ENCODE results near the gene SPTBN4.
"Not testable (repeated sequence)": the region's sequence is repeated elsewhere in the genome, so short reads cannot be mapped to it uniquely, and the experiment has no call there.

The SPTBN4 gene

DNA sequence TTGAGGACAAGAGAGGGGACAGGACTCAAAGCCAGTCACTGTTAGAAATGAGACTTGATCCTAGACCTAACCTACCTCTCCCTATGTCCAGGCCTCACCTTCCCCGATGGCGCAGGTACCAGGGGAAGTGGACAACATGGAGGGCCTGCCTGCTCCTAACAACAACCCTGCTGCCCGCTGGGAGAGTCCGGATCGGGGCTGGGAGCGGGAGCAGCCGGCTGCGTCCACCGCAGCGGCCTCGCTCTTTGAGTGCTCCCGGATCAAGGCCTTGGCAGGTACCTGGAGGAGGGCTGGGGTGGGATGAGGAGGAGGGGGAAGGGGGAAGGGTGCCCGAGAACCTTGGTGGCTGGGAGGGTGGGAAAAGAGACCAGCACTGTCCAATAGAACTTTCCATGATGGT, 5.7 kb downstream of the SPTBN4 start:
- Histone ChIP-seq H3K27me3 (peaks cover 38% of the 10 kb centered on the region), H3K27ac (no peak overlapping the region), H3K4me3 (ENCODE audit: low read depth in 1 of 2, low read length in 1 of 2) (no peak overlapping the region), H3K9me3 (no peaks in the 10 kb centered on the region), H3K36me3 (no peaks in the 10 kb centered on the region), H3K4me1 (ENCODE audit: control insufficient read depth in 1 of 2, insufficient read depth in 1 of 2, low read depth in 1 of 2, low read length in 1 of 2) (no peaks in the 10 kb centered on the region)
- TF ChIP-seq CTCF (IDR thresholded peaks at IDR 0.05) = no peak

DNA sequence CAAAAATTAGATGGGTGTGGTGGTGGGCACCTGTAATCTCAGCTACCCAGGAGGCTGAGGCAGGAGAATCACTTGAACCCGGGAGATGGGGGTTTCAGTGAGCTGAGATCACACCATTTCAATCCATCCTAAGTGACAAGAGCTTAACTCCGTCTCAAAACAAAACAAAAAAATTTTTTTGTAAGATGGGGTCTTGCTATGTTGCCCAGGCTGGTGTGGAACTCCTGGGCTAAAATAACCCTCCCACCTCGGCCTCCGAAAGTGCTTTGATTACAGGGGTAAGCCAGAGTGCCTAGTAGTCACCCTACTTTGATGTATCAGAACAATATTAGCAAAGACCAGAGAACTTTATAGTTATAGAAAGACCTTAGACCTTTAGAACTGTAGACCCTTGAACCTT, 7.9 kb downstream of the SPTBN4 start:
- no peak for TF ChIP-seq CTCF (IDR thresholded peaks at IDR 0.05)
- Histone ChIP-seq H3K27ac (no peak overlapping the region), H3K4me3 (ENCODE audit: low read depth in 1 of 2, low read length in 1 of 2) (no peak overlapping the region), H3K36me3 (no peaks in the 10 kb centered on the region), H3K9me3 (no peaks in the 10 kb centered on the region), H3K27me3 (peaks cover 30% of the 10 kb centered on the region), H3K4me1 (ENCODE audit: control insufficient read depth in 1 of 2, insufficient read depth in 1 of 2, low read depth in 1 of 2, low read length in 1 of 2) (no peaks in the 10 kb centered on the region)

DNA sequence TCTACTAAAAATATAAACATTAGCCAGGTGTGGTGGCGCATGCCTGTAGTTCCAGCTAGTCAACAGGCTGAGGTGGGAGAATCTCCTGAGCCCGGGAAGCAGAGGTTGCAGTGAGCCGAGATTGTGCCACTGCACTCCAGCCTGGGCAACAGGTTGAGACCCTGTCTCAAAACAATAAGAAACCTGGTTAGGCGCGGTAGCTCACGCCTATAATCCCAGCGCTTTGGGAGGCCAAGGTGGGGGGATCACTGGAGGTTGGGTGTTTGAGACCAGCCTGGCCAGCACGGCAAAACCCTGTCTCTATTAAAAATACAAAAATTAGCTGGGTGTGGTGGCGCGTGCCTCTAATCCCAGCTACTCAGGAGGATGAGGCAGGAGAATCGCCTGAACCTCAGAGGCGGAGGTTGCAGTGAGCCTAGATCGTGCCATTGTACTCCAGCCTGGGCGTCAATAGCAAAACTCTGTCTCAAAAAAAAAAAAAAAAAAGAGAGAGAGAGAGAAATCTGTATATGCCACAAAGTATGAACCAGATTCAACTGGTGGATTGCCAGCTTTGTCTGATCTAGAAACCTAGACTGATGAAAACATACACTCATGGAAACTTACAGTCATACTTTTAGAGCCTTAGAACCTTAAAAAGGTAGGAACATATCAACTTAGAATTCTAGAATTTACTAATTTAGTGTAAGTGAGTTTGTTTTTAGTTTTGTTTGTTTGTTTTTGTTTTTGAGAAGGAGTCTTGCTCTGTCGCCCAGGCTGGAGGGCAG, 9.3 kb downstream of the SPTBN4 start:
- not testable (repeated sequence) for H3K9me3 ChIP-seq; H3K4me3 ChIP-seq (ENCODE audit: low read depth in 1 of 2, low read length in 1 of 2); H3K4me1 ChIP-seq (ENCODE audit: control insufficient read depth in 1 of 2, insufficient read depth in 1 of 2, low read depth in 1 of 2, low read length in 1 of 2); H3K36me3 ChIP-seq; H3K27ac ChIP-seq
- H3K27me3 ChIP-seq = peaks cover 31% of the 10 kb centered on the region

GRCh38 chr19:40486017-40486416, 19.2 kb downstream of the SPTBN4 start:
- Histone ChIP-seq H3K27ac (no peak overlapping the region), H3K9me3 (no peaks in the 10 kb centered on the region), H3K36me3 (no peaks in the 10 kb centered on the region), H3K4me3 (ENCODE audit: low read depth in 1 of 2, low read length in 1 of 2) (no peak overlapping the region), H3K4me1 (ENCODE audit: control insufficient read depth in 1 of 2, insufficient read depth in 1 of 2, low read depth in 1 of 2, low read length in 1 of 2) (no peaks in the 10 kb centered on the region), H3K27me3 (peaks cover 94% of the 10 kb centered on the region)
- no peak for TF ChIP-seq CTCF (IDR thresholded peaks at IDR 0.05)

GRCh38 chr19:40489882-40490230, 23.1 kb downstream of the SPTBN4 start:
- TF ChIP-seq CTCF (IDR thresholded peaks at IDR 0.05) = no peak
- Histone ChIP-seq H3K27ac (no peak overlapping the region), H3K36me3 (no peaks in the 10 kb centered on the region), H3K4me1 (ENCODE audit: control insufficient read depth in 1 of 2, insufficient read depth in 1 of 2, low read depth in 1 of 2, low read length in 1 of 2) (no peaks in the 10 kb centered on the region), H3K27me3 (peaks cover 82% of the 10 kb centered on the region), H3K4me3 (ENCODE audit: low read depth in 1 of 2, low read length in 1 of 2) (no peak overlapping the region), H3K9me3 (no peaks in the 10 kb centered on the region)

DNA sequence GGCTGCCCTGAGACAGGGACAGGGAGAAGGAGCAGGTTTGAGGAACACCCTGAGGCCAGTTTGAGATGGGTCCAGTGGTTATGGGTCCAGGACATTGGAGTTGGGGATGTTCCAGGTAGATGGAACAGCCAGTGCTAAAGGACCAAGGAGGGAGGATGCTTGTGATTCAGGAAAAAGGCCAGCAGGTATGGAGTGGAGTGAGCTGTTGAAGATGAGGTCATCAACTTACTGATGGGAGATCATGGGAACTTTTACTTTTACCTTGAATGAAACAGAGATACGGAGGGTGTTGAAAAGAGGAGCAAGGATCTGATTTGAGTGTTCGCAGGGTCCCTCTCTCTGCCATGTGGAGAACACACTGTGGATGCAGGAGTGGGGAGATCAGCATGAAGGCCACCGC, 25.5 kb downstream of the SPTBN4 start:
- Histone ChIP-seq H3K27me3 (peaks cover 67% of the 10 kb centered on the region), H3K36me3 (no peaks in the 10 kb centered on the region), H3K4me3 (ENCODE audit: low read depth in 1 of 2, low read length in 1 of 2) (no peak overlapping the region), H3K4me1 (ENCODE audit: control insufficient read depth in 1 of 2, insufficient read depth in 1 of 2, low read depth in 1 of 2, low read length in 1 of 2) (no peaks in the 10 kb centered on the region), H3K27ac (no peak overlapping the region), H3K9me3 (no peaks in the 10 kb centered on the region)
- TF ChIP-seq CTCF (IDR thresholded peaks at IDR 0.05) = no peak

Measured in neutrophil (primary cell).